GM04503 (cell line): ENCODE data around the gene FGFBP2.
"Not testable (repeated sequence)": the region's sequence is repeated elsewhere in the genome, so short reads cannot be mapped to it uniquely, and the experiment has no call there.

Experiments used
- DNase-seq: peaks from one replicate; pipeline ENCODE4 v3.0.0-alpha.2; 2012; ENCODE audit warnings: low read depth

The FGFBP2 gene

GRCh38 chr4:15930314-15930713, 32.7 kb downstream of the FGFBP2 start:
- no peak for DNase-seq

- DNase-seq: no peak
Observed at GRCh38 chr4:15929540-15929939, 33.4 kb downstream of the FGFBP2 start.

- DNase-seq: no peak
Observed at GRCh38 chr4:15928883-15929282, 34.1 kb downstream of the FGFBP2 start.

- DNase-seq: no peak
Observed at GRCh38 chr4:15926486-15926885, 36.5 kb downstream of the FGFBP2 start.

DNA sequence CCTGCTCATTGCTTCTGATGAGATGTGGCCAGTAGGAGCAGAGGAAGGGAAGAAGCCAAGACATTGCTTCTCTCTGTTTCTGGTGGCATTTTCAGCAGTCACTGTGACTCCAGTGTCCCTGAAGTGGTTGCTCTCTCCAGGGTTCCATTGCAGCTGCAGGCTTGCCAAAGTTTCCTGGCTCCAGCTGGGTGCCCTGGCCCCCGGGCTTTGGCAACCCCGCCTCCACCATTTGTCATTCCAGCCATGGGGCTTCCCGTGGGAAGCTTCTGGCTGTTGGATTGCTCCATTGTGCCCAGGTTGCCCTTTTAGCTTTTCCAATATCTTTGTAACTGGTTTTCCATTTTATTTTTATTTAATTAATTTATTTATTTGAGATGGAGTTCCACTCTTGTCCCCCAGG, 37.1 kb downstream of the FGFBP2 start:
- no peak for DNase-seq

GRCh38 chr4:15921592-15921932, 41.4 kb downstream of the FGFBP2 start:
- no peak for DNase-seq

- peak; percentile 90 for DNase-seq
Observed at GRCh38 chr4:15920723-15921591, 42.0 kb downstream of the FGFBP2 start.

- no peak for DNase-seq
Observed at GRCh38 chr4:15918484-15919129, 44.4 kb downstream of the FGFBP2 start.

GRCh38 chr4:15917297-15917696, 45.7 kb downstream of the FGFBP2 start:
- no peak for DNase-seq

DNA sequence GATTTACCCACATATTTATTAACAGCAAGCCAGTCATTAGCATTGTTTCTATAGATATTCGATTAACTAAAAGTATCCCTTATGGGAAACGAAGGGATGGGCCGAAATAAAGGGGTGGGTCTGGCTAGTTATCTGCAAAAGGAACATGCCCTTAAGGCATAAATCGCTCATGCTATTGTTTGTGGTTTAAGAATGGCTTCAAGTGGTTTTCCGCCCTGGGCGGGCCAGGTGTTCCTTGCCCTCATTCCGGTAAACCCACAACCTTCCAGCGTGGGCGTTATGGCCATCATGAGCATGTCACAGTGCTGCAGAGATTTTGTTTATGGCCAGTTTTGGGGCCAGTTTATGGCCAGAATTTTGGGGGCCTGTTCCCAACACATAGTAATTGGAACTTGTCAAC, 46.6 kb downstream of the FGFBP2 start:
- not testable (repeated sequence) for DNase-seq

DNA sequence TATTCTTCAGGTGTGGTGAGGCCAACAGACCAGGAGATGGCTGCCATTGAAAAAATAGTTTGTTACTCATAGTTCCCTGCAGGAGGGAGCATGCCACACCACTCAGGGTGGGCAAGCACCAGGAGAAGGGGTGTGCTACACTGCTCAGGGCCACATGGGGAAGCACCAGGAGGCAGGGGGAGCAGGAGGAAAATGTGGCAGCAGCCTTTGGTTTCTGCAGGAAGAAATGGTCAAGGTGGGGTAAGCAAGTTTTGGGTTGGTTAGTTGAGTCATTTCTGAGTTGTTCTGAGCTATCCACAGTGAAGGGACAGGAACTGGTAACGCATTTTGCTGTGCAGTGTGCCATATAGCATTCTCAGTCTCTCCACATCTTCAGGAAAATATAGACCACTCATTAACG, 48.2 kb downstream of the FGFBP2 start:
- no peak for DNase-seq

GRCh38 chr4:15914291-15914690, 48.7 kb downstream of the FGFBP2 start:
- no peak for DNase-seq

GRCh38 chr4:15913631-15913970, 49.4 kb downstream of the FGFBP2 start:
- peak; percentile 67 for DNase-seq

GRCh38 chr4:15912961-15913630, 49.9 kb downstream of the FGFBP2 start:
- no peak for DNase-seq

GRCh38 chr4:15912236-15912635, 50.7 kb downstream of the FGFBP2 start:
- DNase-seq: no peak
